A549 (cell line): ENCODE measurements around the gene MAPK4.
"Not testable (repeated sequence)": the region's sequence is repeated elsewhere in the genome, so short reads cannot be mapped to it uniquely, and the experiment has no call there.

Source experiments
- CTCF ChIP-seq: fragments of >200 bp; sonication (Bioruptor Twin); formaldehyde crosslinking; IDR thresholded peaks from 3 replicates; pipeline ENCODE4 v1.5.1; 2016
- HDAC2 ChIP-seq: fragments of 200-600 bp; sonication (generic); IDR thresholded peaks from 2 replicates; pipeline ENCODE4 v1.6.1; 2016
- HMGXB4 ChIP-seq: fragments of 250-450 bp; sonication (Bioruptor Pico); IDR thresholded peaks from 2 replicates; pipeline ENCODE4 v1.5.0; 2021; ENCODE audit warnings: mild to moderate bottlenecking, moderate library complexity, borderline replicate concordance
- HOXA7 ChIP-seq: fragments of 250-450 bp; sonication (Bioruptor Pico); IDR thresholded peaks from 2 replicates; pipeline ENCODE4 v1.5.0; 2020; ENCODE audit warnings: mild to moderate bottlenecking, moderate library complexity
- PHF8 ChIP-seq: fragments of 200-600 bp; sonication (generic); IDR thresholded peaks from 2 replicates; pipeline ENCODE4 v1.6.1; 2016; ENCODE audit warnings: low read depth, mild to moderate bottlenecking, antibody characterized with exemption, moderate library complexity, borderline replicate concordance
- POLR2A ChIP-seq: IDR thresholded peaks from 2 replicates; pipeline ENCODE4 v1.6.1; 2012; ENCODE audit warnings: mild to moderate bottlenecking, low read length
- RCOR1 ChIP-seq: fragments of 150-350 bp; IDR thresholded peaks from 2 replicates; pipeline ENCODE4 v1.6.1; 2014; ENCODE audit warnings: antibody characterized with exemption, low read length, low read depth

- TF ChIP-seq HMGXB4 (CRISPR knock-in tag); CTCF; HOXA7 (CRISPR knock-in tag); PHF8; HDAC2; POLR2A; RCOR1: not testable (repeated sequence)
Observed at GRCh38 chr18:50779021-50779420, 219.1 kb downstream of the MAPK4 start.
